ENCODE measurements around the gene RGS3.

- TF ChIP-seq ARNTL (CRISPR knock-in tag; IDR thresholded peaks at IDR 0.05; ENCODE audit: borderline replicate concordance, low read depth) (no peak), ZFP3 (CRISPR knock-in tag; IDR thresholded peaks at IDR 0.05) (no peak), POU6F1 (CRISPR knock-in tag; IDR thresholded peaks at IDR 0.05; ENCODE audit: borderline replicate concordance, low read depth) (no peak), PATZ1 (CRISPR knock-in tag; IDR thresholded peaks at IDR 0.05; ENCODE audit: borderline replicate concordance) (no peak), CREB5 (CRISPR knock-in tag; IDR thresholded peaks at IDR 0.05; ENCODE audit: low read depth) (no peak), TCF4 (CRISPR knock-in tag; IDR thresholded peaks at IDR 0.05; ENCODE audit: borderline replicate concordance) (no peak), ZC3H10 (CRISPR knock-in tag; IDR thresholded peaks at IDR 0.05) (no peak), ZNF565 (CRISPR knock-in tag; conservative IDR thresholded peaks at IDR 0.05; ENCODE audit: low read depth) (no peak), CSDC2 (CRISPR knock-in tag; IDR thresholded peaks at IDR 0.05) (no peak)
Measured at GRCh38 chr9:113520109-113520642, 56.6 kb downstream of the RGS3 start.
